ENCODE results near the gene SHC2.
"Not testable (repeated sequence)": the region's sequence is repeated elsewhere in the genome, so short reads cannot be mapped to it uniquely, and the experiment has no call there.

Gene SHC2

GRCh38 chr19:422917-423226, 38.0 kb downstream of the SHC2 start:
- H3K4me1 Mint-ChIP-seq; H3K36me3 Mint-ChIP-seq; ATAC-seq (ENCODE audit: low read depth): not testable (repeated sequence)

GRCh38 chr19:422213-422916, 38.5 kb downstream of the SHC2 start:
- H3K4me3 Mint-ChIP-seq, result no peak overlapping the region
- no peaks in the 10 kb centered on the region for H3K27me3 Mint-ChIP-seq
- H3K4me1 Mint-ChIP-seq, result no peaks in the 10 kb centered on the region
- H3K27ac Mint-ChIP-seq, result no peak overlapping the region
- DNase-seq (ENCODE audit: low spot score in 2 of 2) (no peak), ATAC-seq (ENCODE audit: low read depth) (no peak)
- H3K36me3 Mint-ChIP-seq, result no peaks in the 10 kb centered on the region
- H3K9me3 Mint-ChIP-seq, result no peaks in the 10 kb centered on the region

More at GRCh38 chr19:422917-423226, 38.0 kb downstream of the SHC2 start:
- not testable (repeated sequence) for H3K27ac Mint-ChIP-seq; H3K9me3 Mint-ChIP-seq; DNase-seq (ENCODE audit: low spot score in 2 of 2); H3K4me3 Mint-ChIP-seq; H3K27me3 Mint-ChIP-seq

GRCh38 chr19:419721-420515, 40.9 kb downstream of the SHC2 start:
- no peak for ATAC-seq (ENCODE audit: low read depth)
- no peak for DNase-seq (ENCODE audit: low spot score in 2 of 2)
- no peak overlapping the region for H3K4me3 Mint-ChIP-seq
- no peaks in the 10 kb centered on the region for H3K27me3 Mint-ChIP-seq
- H3K4me1 Mint-ChIP-seq, result no peaks in the 10 kb centered on the region
- no peaks in the 10 kb centered on the region for H3K36me3 Mint-ChIP-seq
- no peak overlapping the region for H3K27ac Mint-ChIP-seq
- H3K9me3 Mint-ChIP-seq, result no peaks in the 10 kb centered on the region

GRCh38 chr19:418761-419671, 41.8 kb downstream of the SHC2 start:
- no peaks in the 10 kb centered on the region for H3K36me3 Mint-ChIP-seq
- H3K27ac Mint-ChIP-seq, result no peak overlapping the region
- ATAC-seq (ENCODE audit: low read depth) (no peak), DNase-seq (ENCODE audit: low spot score in 2 of 2) (no peak)
- H3K4me1 Mint-ChIP-seq, result no peaks in the 10 kb centered on the region
- H3K9me3 Mint-ChIP-seq, result no peaks in the 10 kb centered on the region
- no peaks in the 10 kb centered on the region for H3K27me3 Mint-ChIP-seq
- H3K4me3 Mint-ChIP-seq, result no peak overlapping the region

- no peaks in the 10 kb centered on the region for H3K27me3 Mint-ChIP-seq
- no peak overlapping the region for H3K4me3 Mint-ChIP-seq
- no peak for ATAC-seq (ENCODE audit: low read depth)
- H3K9me3 Mint-ChIP-seq, result no peaks in the 10 kb centered on the region
- DNase-seq (ENCODE audit: low spot score in 2 of 2), result no peak
- H3K36me3 Mint-ChIP-seq, result no peaks in the 10 kb centered on the region
- H3K4me1 Mint-ChIP-seq, result no peaks in the 10 kb centered on the region
- no peak overlapping the region for H3K27ac Mint-ChIP-seq
These were observed 44.4 kb downstream of the SHC2 start for GRCh38 chr19:416416-416815.

GRCh38 chr19:415292-415691, 45.5 kb downstream of the SHC2 start:
- Mint-ChIP-seq H3K4me3 (no peak overlapping the region), H3K27ac (no peak overlapping the region), H3K4me1 (no peaks in the 10 kb centered on the region), H3K27me3 (no peaks in the 10 kb centered on the region), H3K36me3 (no peaks in the 10 kb centered on the region), H3K9me3 (no peaks in the 10 kb centered on the region)
- DNase-seq (ENCODE audit: low spot score in 2 of 2) (no peak), ATAC-seq (ENCODE audit: low read depth) (no peak)

- H3K4me1 Mint-ChIP-seq, result peaks cover 5% of the 10 kb centered on the region
- H3K27ac Mint-ChIP-seq, result no peak overlapping the region
- DNase-seq (ENCODE audit: low spot score in 2 of 2), result no peak
- no peaks in the 10 kb centered on the region for H3K9me3 Mint-ChIP-seq
- H3K27me3 Mint-ChIP-seq, result peaks cover 5% of the 10 kb centered on the region
- H3K36me3 Mint-ChIP-seq, result no peaks in the 10 kb centered on the region
- ATAC-seq (ENCODE audit: low read depth), result no peak
- no peak overlapping the region for H3K4me3 Mint-ChIP-seq
These were observed 46.9 kb downstream of the SHC2 start for GRCh38 chr19:413756-414420.

- Mint-ChIP-seq H3K36me3 (no peaks in the 10 kb centered on the region), H3K4me3 (no peak overlapping the region), H3K9me3 (no peaks in the 10 kb centered on the region), H3K27me3 (peaks cover 5% of the 10 kb centered on the region), H3K27ac (no peak overlapping the region), H3K4me1 (peaks cover 5% of the 10 kb centered on the region)
- ATAC-seq (ENCODE audit: low read depth), result no peak
- DNase-seq (ENCODE audit: low spot score in 2 of 2), result no peak
These were observed 48.2 kb downstream of the SHC2 start for GRCh38 chr19:412356-413355.

- H3K27me3 Mint-ChIP-seq, result peaks cover 5% of the 10 kb centered on the region
- ATAC-seq (ENCODE audit: low read depth) (no peak), DNase-seq (ENCODE audit: low spot score in 2 of 2) (no peak)
- no peaks in the 10 kb centered on the region for H3K9me3 Mint-ChIP-seq
- H3K36me3 Mint-ChIP-seq, result no peaks in the 10 kb centered on the region
- peaks cover 5% of the 10 kb centered on the region for H3K4me1 Mint-ChIP-seq
- H3K27ac Mint-ChIP-seq, result no peak overlapping the region
- no peak overlapping the region for H3K4me3 Mint-ChIP-seq
These were observed 49.0 kb downstream of the SHC2 start for GRCh38 chr19:411723-412355.

GRCh38 chr19:411121-411722, 49.6 kb downstream of the SHC2 start:
- not testable (repeated sequence) for H3K4me1 Mint-ChIP-seq; H3K4me3 Mint-ChIP-seq; H3K9me3 Mint-ChIP-seq; H3K36me3 Mint-ChIP-seq; ATAC-seq (ENCODE audit: low read depth); H3K27me3 Mint-ChIP-seq; H3K27ac Mint-ChIP-seq; DNase-seq (ENCODE audit: low spot score in 2 of 2)

- H3K4me1 Mint-ChIP-seq, result peaks cover 5% of the 10 kb centered on the region
- H3K4me3 Mint-ChIP-seq, result no peak overlapping the region
- no peak overlapping the region for H3K27ac Mint-ChIP-seq
- H3K9me3 Mint-ChIP-seq, result no peaks in the 10 kb centered on the region
- no peak for DNase-seq (ENCODE audit: low spot score in 2 of 2)
- no peak for ATAC-seq (ENCODE audit: low read depth)
- peaks cover 5% of the 10 kb centered on the region for H3K27me3 Mint-ChIP-seq
- no peaks in the 10 kb centered on the region for H3K36me3 Mint-ChIP-seq
These were observed 50.5 kb downstream of the SHC2 start for GRCh38 chr19:410243-410781.

All from memory B cell (primary cell).